Measurements from ENCODE around the gene HRH1. TPM values are rescaled to one million over a fixed set of nuclear protein-coding genes. Genes with fewer than 3 reads are reported as not detected.

Gene HRH1
- total and polyA plus RNA-seq, 2 experiments from 2014 or later: not detected

- Histone ChIP-seq H3K36me3 (no peaks in the 10 kb centered on the region), H3K27me3 (peaks cover 20% of the 10 kb centered on the region), H3K4me3 (no peak overlapping the region), H3K9me3 (ENCODE audit: low read depth) (no peaks in the 10 kb centered on the region), H3K27ac (no peak overlapping the region), H3K4me1 (ENCODE audit: low read depth) (no peaks in the 10 kb centered on the region)
- TF ChIP-seq CTCF (IDR thresholded peaks at IDR 0.05; ENCODE audit: low read depth, low read length): no peak
- DNase-seq (ENCODE audit: low read depth in 1 of 2, low spot score in 1 of 2): no peak
Observed at GRCh38 chr3:11258958-11259357, 104.7 kb downstream of the HRH1 start.

GRCh38 chr3:11260460-11260859, 106.2 kb downstream of the HRH1 start:
- no peak overlapping the region for H3K4me3 ChIP-seq
- TF ChIP-seq CTCF (IDR thresholded peaks at IDR 0.05; ENCODE audit: low read depth, low read length): no peak
- DNase-seq (ENCODE audit: low read depth in 1 of 2, low spot score in 1 of 2): no peak
- H3K9me3 ChIP-seq (ENCODE audit: low read depth): no peaks in the 10 kb centered on the region
- H3K4me1 ChIP-seq (ENCODE audit: low read depth): no peaks in the 10 kb centered on the region
- no peak overlapping the region for H3K27ac ChIP-seq
- no peaks in the 10 kb centered on the region for H3K36me3 ChIP-seq
- peaks cover 34% of the 10 kb centered on the region for H3K27me3 ChIP-seq

GRCh38 chr3:11269007-11269406, 114.7 kb downstream of the HRH1 start:
- H3K27ac ChIP-seq: no peak overlapping the region
- H3K9me3 ChIP-seq (ENCODE audit: low read depth): no peaks in the 10 kb centered on the region
- no peak for DNase-seq (ENCODE audit: low read depth in 1 of 2, low spot score in 1 of 2)
- no peaks in the 10 kb centered on the region for H3K36me3 ChIP-seq
- peaks cover 21% of the 10 kb centered on the region for H3K27me3 ChIP-seq
- no peaks in the 10 kb centered on the region for H3K4me1 ChIP-seq (ENCODE audit: low read depth)
- no peak overlapping the region for H3K4me3 ChIP-seq
- no peak for TF ChIP-seq CTCF (IDR thresholded peaks at IDR 0.05; ENCODE audit: low read depth, low read length)

GRCh38 chr3:11271986-11272904, 118.0 kb downstream of the HRH1 start, which contains the start of gene ATG7:
ATG7 (plus strand) TSS chr3:11272397; CDS start chr3:11298696, 26,299 bp downstream.
- peaks cover 4% of the 10 kb centered on the region for H3K27me3 ChIP-seq
- H3K36me3 ChIP-seq: no peaks in the 10 kb centered on the region
- H3K9me3 ChIP-seq (ENCODE audit: low read depth): no peaks in the 10 kb centered on the region
- H3K27ac ChIP-seq: peak within 1 kb of the TSS; percentile 72
- H3K4me1 ChIP-seq (ENCODE audit: low read depth): no peaks in the 10 kb centered on the region
- H3K4me3 ChIP-seq: peak within 1 kb of the TSS; percentile 61
- DNase-seq (ENCODE audit: low read depth in 1 of 2, low spot score in 1 of 2): peak; percentile 98
- TF ChIP-seq CTCF (IDR thresholded peaks at IDR 0.05; ENCODE audit: low read depth, low read length): no peak

DNA sequence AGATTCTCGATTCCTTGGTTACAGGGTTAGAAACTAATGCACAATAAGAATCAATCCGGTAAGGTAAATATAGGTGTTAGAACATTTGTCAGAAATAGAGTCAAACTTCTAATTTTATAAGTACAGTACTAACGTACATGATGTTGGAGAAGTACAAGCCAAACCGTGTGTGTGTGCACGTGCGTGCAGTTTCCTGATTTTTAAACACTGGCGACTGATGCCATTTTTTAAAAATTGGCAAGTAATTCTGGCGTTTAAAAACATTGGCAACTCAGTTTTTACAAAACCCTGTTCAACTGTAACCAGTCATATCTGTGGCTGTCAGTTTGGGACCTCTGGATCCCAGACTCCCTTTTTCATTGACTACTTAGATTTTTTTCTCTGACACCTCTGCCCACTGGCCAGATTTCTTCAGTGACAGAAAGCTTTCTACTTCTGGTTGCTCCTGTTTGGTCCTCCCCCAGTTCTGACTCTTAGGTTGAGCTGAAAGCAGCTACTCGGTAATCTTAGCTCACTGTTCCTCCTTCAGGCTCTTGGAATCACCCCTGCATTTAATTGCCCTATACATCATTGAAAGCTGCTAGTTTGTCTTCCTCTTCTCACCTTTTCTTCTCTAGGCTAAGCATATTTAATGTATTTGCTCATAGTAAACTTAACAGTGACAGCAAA, 118.7 kb downstream of the HRH1 start:
- peak overlapping the region; percentile 72 for H3K27ac ChIP-seq
- no peak for TF ChIP-seq CTCF (IDR thresholded peaks at IDR 0.05; ENCODE audit: low read depth, low read length)
- H3K4me3 ChIP-seq: peak overlapping the region; percentile 61
- H3K4me1 ChIP-seq (ENCODE audit: low read depth): no peaks in the 10 kb centered on the region
- no peaks in the 10 kb centered on the region for H3K27me3 ChIP-seq
- H3K36me3 ChIP-seq: no peaks in the 10 kb centered on the region
- no peak for DNase-seq (ENCODE audit: low read depth in 1 of 2, low spot score in 1 of 2)
- H3K9me3 ChIP-seq (ENCODE audit: low read depth): no peaks in the 10 kb centered on the region

Data from cardiac muscle cell (in vitro differentiated cells and primary cell).